H1 (cell line): Measurements from ENCODE around the gene ZNF311. TPM values are rescaled to one million over a fixed set of nuclear protein-coding genes. Genes with fewer than 3 reads are reported as not detected.
"Not testable (repeated sequence)": the region's sequence is repeated elsewhere in the genome, so short reads cannot be mapped to it uniquely, and the experiment has no call there.

Experiments used
- CTCF ChIA-PET: fragments of 300-600 bp; sonication (Branson Sonifier 250); formaldehyde crosslinking; loops from one replicate; lab custom pipeline; 2021; ENCODE audit not compliant: partially characterized antibody; lab: Charles Lee
- POLR2A ChIA-PET: fragments of 300-600 bp; sonication (Branson Sonifier 250); formaldehyde crosslinking; loops from one replicate; lab custom pipeline; 2021; ENCODE audit warnings: inconsistent platforms; ENCODE audit not compliant: partially characterized antibody; lab: Charles Lee
- DNase-seq, 2 experiments: peaks; one replicate each; pipeline versions ENCODE4 v3.0.0 to v3.0.0-alpha.2; 2010 to 2022; ENCODE audit warnings: low spot score in 2 of 2, low read depth in 1 of 2, mixed read lengths in 1 of 2
- FAIRE-seq: peaks from 2 replicates; lab custom pipeline; 2011; peaks lifted over from hg19 to GRCh38; lab: Jason Lieb, UNC
- H2AFZ ChIP-seq: 2 replicates; pipeline ENCODE4 v1.8.1; 2012; ENCODE audit warnings: low read length, inconsistent platforms
- H2AK5ac ChIP-seq: 2 replicates; pipeline ENCODE4 v1.6.1; 2013; ENCODE audit warnings: low read depth, low read length
- H2BK120ac ChIP-seq: replicated peaks from 2 replicates; pipeline ENCODE3; 2013; ENCODE audit warnings: low read depth, low read length, inconsistent platforms
- H2BK12ac ChIP-seq: 2 replicates; pipeline ENCODE4 v1.6.1; 2013; ENCODE audit warnings: low read depth, low read length
- H2BK15ac ChIP-seq: 2 replicates; pipeline ENCODE4 v1.6.1; 2013; ENCODE audit warnings: low read length
- H2BK20ac ChIP-seq: 2 replicates; pipeline ENCODE4 v1.6.1; 2013; ENCODE audit warnings: low read length
- H2BK5ac ChIP-seq: 2 replicates; pipeline ENCODE4 v1.6.1; 2013; ENCODE audit warnings: low read depth, low read length
- H3K14ac ChIP-seq: 2 replicates; pipeline ENCODE4 v1.6.1; 2013; ENCODE audit warnings: inconsistent platforms; ENCODE audit not compliant: insufficient read length
- H3K18ac ChIP-seq: 2 replicates; pipeline ENCODE4 v1.6.1; 2013; ENCODE audit warnings: low read length; ENCODE audit errors: extremely low read depth
- H3K23ac ChIP-seq: 2 replicates; pipeline ENCODE4 v1.6.1; 2013; ENCODE audit warnings: inconsistent platforms; ENCODE audit not compliant: insufficient read length
- H3K23me2 ChIP-seq: 2 replicates; pipeline ENCODE4 v1.6.1; 2013; ENCODE audit warnings: low read depth, low read length
- H3K27ac ChIP-seq: 2 replicates; pipeline ENCODE4 v1.6.1; 2011; ENCODE audit warnings: low read depth, low read length, inconsistent platforms
- H3K27me3 ChIP-seq, 4 experiments: replicated peaks in 1 of 4; 1 replicate in 1 of 4; 2 replicates in 3 of 4; pipeline versions ENCODE4 v1.6.1 to v1.8.1; 2011 to 2013; ENCODE audit warnings: low read length in 3 of 4, mild to moderate bottlenecking in 3 of 4, inconsistent platforms in 2 of 4, mixed read lengths in 2 of 4, moderate library complexity in 1 of 4; ENCODE audit not compliant: control insufficient read depth in 3 of 4, insufficient read depth in 3 of 4; ENCODE audit errors: extremely low read depth in 1 of 4
- H3K36me3 ChIP-seq, 4 experiments: 2 replicates each; pipeline versions ENCODE4 v1.6.1 to v1.8.1; 2011 to 2013; ENCODE audit warnings: mild to moderate bottlenecking in 4 of 4, low read length in 3 of 4, moderate library complexity in 2 of 4, control low read depth in 1 of 4, inconsistent platforms in 1 of 4; ENCODE audit not compliant: insufficient read depth in 4 of 4, control insufficient read depth in 2 of 4
- H3K4ac ChIP-seq: replicated peaks from 2 replicates; pipeline ENCODE3; 2013; ENCODE audit warnings: low read length, low read depth, mixed read lengths, inconsistent platforms; ENCODE audit not compliant: insufficient read length
- H3K4me1 ChIP-seq, 4 experiments: replicated peaks in 1 of 4; 1 replicate in 1 of 4; 2 replicates in 3 of 4; pipeline versions ENCODE4 v1.6.1 to v1.8.1; 2011 to 2013; ENCODE audit warnings: low read length in 3 of 4, inconsistent platforms in 2 of 4, mixed read lengths in 1 of 4; ENCODE audit not compliant: insufficient read depth in 4 of 4, control insufficient read depth in 3 of 4
- H3K4me2 ChIP-seq, 2 experiments: 2 replicates each; pipeline versions ENCODE4 v1.6.1 to v1.8.1; 2011 to 2013; ENCODE audit warnings: low read depth in 2 of 2, low read length in 2 of 2, control low read depth in 1 of 2, inconsistent platforms in 1 of 2, mild to moderate bottlenecking in 1 of 2; ENCODE audit not compliant: insufficient read depth in 1 of 2
- H3K4me3 ChIP-seq, 4 experiments: fragments of 200-600, 300-600 bp in 1 of 4; sonication (generic), shearing (Covaris generic), sonication (Bioruptor Twin) in 1 of 4; 2 replicates each; pipeline versions ENCODE4 v1.5.1 to v1.8.1; 2011 to 2016; ENCODE audit warnings: low read length in 4 of 4, low read depth in 3 of 4, control low read depth in 2 of 4, inconsistent platforms in 2 of 4, mild to moderate bottlenecking in 2 of 4, mixed read lengths in 1 of 4, moderate library complexity in 1 of 4; ENCODE audit not compliant: insufficient read depth in 2 of 4; ENCODE audit errors: extremely low read depth in 1 of 4
- H3K56ac ChIP-seq: replicated peaks from 2 replicates; pipeline ENCODE3; 2013; ENCODE audit warnings: low read depth, mild to moderate bottlenecking, mixed read lengths, low read length, inconsistent platforms; ENCODE audit not compliant: insufficient read length
- H3K79me1 ChIP-seq: 2 replicates; pipeline ENCODE4 v1.6.1; 2013; ENCODE audit warnings: low read depth, low read length, control low read depth
- H3K79me2 ChIP-seq, 2 experiments: 2 replicates each; pipeline versions ENCODE4 v1.6.1 to v1.8.1; 2012 to 2013; ENCODE audit warnings: low read length in 2 of 2, mild to moderate bottlenecking in 2 of 2, inconsistent platforms in 1 of 2; ENCODE audit not compliant: insufficient read depth in 2 of 2, control insufficient read depth in 1 of 2
- H3K9ac ChIP-seq, 4 experiments: replicated peaks in 1 of 4; 1 replicate in 1 of 4; 2 replicates in 3 of 4; pipeline versions ENCODE4 v1.6.1 to v1.8.1; 2011 to 2013; ENCODE audit warnings: low read depth in 3 of 4, low read length in 3 of 4, control low read depth in 2 of 4, mild to moderate bottlenecking in 2 of 4, moderate library complexity in 2 of 4, inconsistent platforms in 1 of 4; ENCODE audit errors: extremely low read depth in 1 of 4
- H3K9me3 ChIP-seq, 2 experiments: 2 replicates each; pipeline versions ENCODE4 v1.6.1 to v1.8.1; 2012 to 2013; ENCODE audit warnings: mild to moderate bottlenecking in 2 of 2, moderate library complexity in 2 of 2, control low read depth in 1 of 2, inconsistent platforms in 1 of 2, low read depth in 1 of 2, low read length in 1 of 2, mixed read lengths in 1 of 2; ENCODE audit not compliant: insufficient read depth in 2 of 2
- H4K20me1 ChIP-seq, 2 experiments: replicated peaks in 1 of 2; 2 replicates each; pipeline versions ENCODE3 to v1.8.1; 2011 to 2013; ENCODE audit warnings: inconsistent platforms in 2 of 2, low read length in 2 of 2, mild to moderate bottlenecking in 1 of 2; ENCODE audit not compliant: insufficient read depth in 2 of 2, control insufficient read depth in 1 of 2
- H4K5ac ChIP-seq: 2 replicates; pipeline ENCODE4 v1.6.1; 2013; ENCODE audit warnings: low read length, low read depth, mixed read lengths, inconsistent platforms; ENCODE audit not compliant: insufficient read length
- H4K8ac ChIP-seq: 2 replicates; pipeline ENCODE4 v1.8.0; 2013; ENCODE audit warnings: mild to moderate bottlenecking, moderate library complexity, low read length, inconsistent platforms; ENCODE audit not compliant: insufficient read depth; ENCODE audit errors: extremely low read depth
- H4K91ac ChIP-seq: replicated peaks from 2 replicates; pipeline ENCODE3; 2013; ENCODE audit warnings: low read length, mixed read lengths, inconsistent platforms; ENCODE audit not compliant: insufficient read length
- GABPA ChIP-seq: IDR thresholded peaks from 2 replicates; pipeline ENCODE4 v1.6.1; 2011; ENCODE audit warnings: mild to moderate bottlenecking, low read length, moderate library complexity, borderline replicate concordance; ENCODE audit not compliant: insufficient read depth
- JUND ChIP-seq: IDR thresholded peaks from 2 replicates; pipeline ENCODE4 v1.6.1; 2011; ENCODE audit warnings: mild to moderate bottlenecking, improper control_type of control experiment, low read length
- NRF1 ChIP-seq: IDR thresholded peaks from 2 replicates; pipeline ENCODE4 v1.6.1; 2011; ENCODE audit warnings: mild to moderate bottlenecking, low read depth, low read length, improper control_type of control experiment
- POLR2AphosphoS5 ChIP-seq: IDR thresholded peaks from 2 replicates; pipeline ENCODE4 v1.6.1; 2011; ENCODE audit warnings: low read depth, low read length
- TBP ChIP-seq: IDR thresholded peaks from 2 replicates; pipeline ENCODE4 v1.6.1; 2011; ENCODE audit warnings: low read depth, low read length, improper control_type of control experiment
- WGBS, 2 experiments: shearing (Covaris generic) in 1 of 2; methylation state at CpG; one replicate each; pipeline versions ENCODE4 v1.1.6 to v1.1.7; 2013 to 2015; ENCODE audit warnings: low lambda C conversion rate in 2 of 2, mixed read lengths in 2 of 2, inconsistent platforms in 1 of 2, low coverage in 1 of 2, missing lambda C conversion rate in 1 of 2; ENCODE audit not compliant: insufficient replicate concordance in 2 of 2, insufficient coverage in 1 of 2, insufficient read length in 1 of 2; ENCODE audit errors: extremely low coverage in 1 of 2, missing lambda C conversion rate in 1 of 2; 5-methylcytosine and 5-hydroxymethylcytosine counted together
- polyA plus RNA-seq, 7 experiments: library from polyadenylated mRNA; depleted of rRNA in 3 of 7; stranded (reverse) in 5 of 7; unstranded in 2 of 7; fragments of >200 nt in 5 of 7; fragments of 200-250 nt in 2 of 7; gene quantifications; 1 replicate in 5 of 7; 2 replicates in 1 of 7; 4 replicates in 1 of 7; pipeline versions ENCODE4 v1.2.1 to v1.2.3, GENCODE V29; 2011 to 2013; ENCODE audit warnings: missing spikeins in 2 of 7, mixed read lengths in 2 of 7
- total RNA-seq: library from RNA; stranded (reverse); fragmentation: NEBNext Ultra II Directional; extraction: Animal tissue kit (Norgen Biotek cat#: 25700); gene quantifications from 2 replicates; pipeline ENCODE4 v1.2.1, GENCODE V29; 2021

The ZNF311 gene
- total and polyA plus RNA-seq, 2 of the 8 experiments (the other 6 are each of a cell fraction or from before 2014, with no cell fraction given), result 1.9 to 4.2 TPM

- TF ChIP-seq POLR2AphosphoS5, result no peak
- TF ChIP-seq NRF1, result no peak
- TF ChIP-seq JUND, result no peak
- no peak for TF ChIP-seq TBP
- TF ChIP-seq GABPA, result no peak
These were observed 30.6 kb downstream of the ZNF311 start (continued) for GRCh38 chr6:28974505-28974904.

- not testable (repeated sequence) for H3K9ac ChIP-seq, H2BK15ac ChIP-seq, H3K4ac ChIP-seq, H3K36me3 ChIP-seq, H2BK20ac ChIP-seq, H3K27me3 ChIP-seq, H3K23me2 ChIP-seq, H3K4me1 ChIP-seq, H3K23ac ChIP-seq, H2BK5ac ChIP-seq, H3K4me3 ChIP-seq, FAIRE-seq, H3K79me2 ChIP-seq, H3K56ac ChIP-seq, H3K18ac ChIP-seq, H3K79me1 ChIP-seq, H4K91ac ChIP-seq, H2AK5ac ChIP-seq, H3K14ac ChIP-seq, H2BK12ac ChIP-seq, H2AFZ ChIP-seq, H3K9me3 ChIP-seq, H4K8ac ChIP-seq, H4K20me1 ChIP-seq, H4K5ac ChIP-seq, H2BK120ac ChIP-seq, DNase-seq, H3K4me2 ChIP-seq, H3K27ac ChIP-seq
- ChIA-PET POLR2A (interaction anchor here (0.9 kb wide), 1 partner anchor 15 kb away, joined by 3 read pairs; no protein-coding TSS in a partner anchor), CTCF (interaction anchor here (0.8 to 2.5 kb wide), 5 partner anchors 10 to 131 kb away, joined by 3 to 19 read pairs (median 4); no protein-coding TSS in a partner anchor)
- WGBS, 2 experiments, result 90% methylated on average over 21 of the region's 21 CpGs; no CpG with 5 or more reads in 1 of the 2 experiments
These were observed 35.1 kb downstream of the ZNF311 start for GRCh38 chr6:28970056-28970455.
